Measurements from ENCODE around the gene BRIP1. TPM values are rescaled to one million over a fixed set of nuclear protein-coding genes. Genes with fewer than 3 reads are reported as not detected.

The BRIP1 gene
- total and polyA plus RNA-seq, 9 of the 15 experiments (the other 6 are each of a cell fraction or from before 2014, with no cell fraction given): 2.4 to 17.5 (median 11.2) TPM

GRCh38 chr17:61835606-61836005, 27.7 kb downstream of the BRIP1 start:
- Histone ChIP-seq H3K79me2 (ENCODE audit: control insufficient read depth, insufficient read depth, low read length) (no peaks in the 10 kb centered on the region), H3K27me3 (ENCODE audit: control insufficient read depth in 2 of 2, insufficient read depth in 2 of 2, low read length in 2 of 2) (no peaks in the 10 kb centered on the region), H3K4me2 (ENCODE audit: insufficient read depth, low read length) (no peak overlapping the region), H3K27ac (ENCODE audit: extremely low read depth, low read depth, low read length) (no peak overlapping the region), H3K4me1 (replicated peaks in 1 of 2; ENCODE audit: control insufficient read depth in 2 of 2, insufficient read depth in 2 of 2, low read length in 2 of 2) (no peaks in the 10 kb centered on the region), H3K9me3 (replicated peaks; ENCODE audit: control insufficient read depth, insufficient read depth, low read depth, low read length) (no peaks in the 10 kb centered on the region), H3K9me1 (ENCODE audit: control insufficient read depth, insufficient read depth, low read length) (no peaks in the 10 kb centered on the region), H4K20me1 (replicated peaks; ENCODE audit: control insufficient read depth, insufficient read depth, low read length) (no peaks in the 10 kb centered on the region), H2AFZ (ENCODE audit: low read depth, low read length) (no peak overlapping the region), H3K36me3 (ENCODE audit: control insufficient read depth, insufficient read depth, low read length) (peaks cover 8% of the 10 kb centered on the region; the same call in 1 of the 3 replicates), H3K4me3 (no peak overlapping the region), H3K9ac (ENCODE audit: insufficient read depth in 1 of 2, low read depth in 2 of 2, low read length in 2 of 2) (no peak overlapping the region)
- intact Hi-C loops (cut with micrococcal nuclease) (loop anchor here (10.0 kb wide), 2 partner anchors 269 to 421 kb away; no protein-coding TSS in a partner anchor), in situ Hi-C loops (cut with MboI) (loop anchor here (5.0 kb wide), 1 partner anchor 198 kb away; no protein-coding TSS in a partner anchor)
- DNase-seq (ENCODE audit: extremely low read depth in 1 of 4, low spot score in 3 of 4) (no peak), ATAC-seq (no peak), FAIRE-seq (no peak)
- POLR2A ChIA-PET: interaction anchor here (0.6 kb wide), 2 partner anchors 439 to 449 kb away, joined by 3 to 4 read pairs; no protein-coding TSS in a partner anchor
- CTCF ChIA-PET (ENCODE audit: low intra/inter-chr PET ratio): interaction anchor here (1.1 to 1.5 kb wide), 3 partner anchors 198 to 864 kb away, joined by 4 to 5 read pairs (median 5); no protein-coding TSS in a partner anchor
- 89% methylated on average over 1 of the region's 1 CpG for WGBS (ENCODE audit: insufficient coverage, low coverage, missing lambda C conversion rate)
- no TSS peak for BruUV-seq (replicated peaks)
- no peak for TF ChIP-seq NEUROD1 (IDR thresholded peaks at IDR 0.05; ENCODE audit: borderline replicate concordance, low read depth, low read length, partially characterized antibody)
- TF ChIP-seq CREM (IDR thresholded peaks at IDR 0.05; ENCODE audit: low read depth): no peak
- no peak for TF ChIP-seq THRA (IDR thresholded peaks at IDR 0.05)
- no peak for TF ChIP-seq LARP7 (IDR thresholded peaks at IDR 0.05)
- TF ChIP-seq TCF15 (CRISPR knock-in tag; IDR thresholded peaks at IDR 0.05): no peak
- TF ChIP-seq BCL6 (CRISPR knock-in tag; IDR thresholded peaks at IDR 0.05): no peak
- no peak for TF ChIP-seq ZNF740 (CRISPR knock-in tag; IDR thresholded peaks at IDR 0.05)
- no peak for TF ChIP-seq ZNF740 (tag; IDR thresholded peaks at IDR 0.05)
- no peak for TF ChIP-seq HIVEP1 (CRISPR knock-in tag; IDR thresholded peaks at IDR 0.05)
- TF ChIP-seq XRCC4 (IDR thresholded peaks at IDR 0.05; ENCODE audit: extremely low read depth, insufficient read depth, insufficient read length): no peak
- no peak for TF ChIP-seq MBD2 (IDR thresholded peaks at IDR 0.05; ENCODE audit: borderline replicate concordance, low read depth)
- TF ChIP-seq ZNF511 (CRISPR knock-in tag; IDR thresholded peaks at IDR 0.05): no peak
- TF ChIP-seq ZNF174 (CRISPR knock-in tag; IDR thresholded peaks at IDR 0.05): no peak
